Large intestine (tissue), 3 donors: ENCODE results near the gene ELMO1. TPM values are rescaled to one million over a fixed set of nuclear protein-coding genes. Genes with fewer than 3 reads are reported as not detected.

Experiments used
- DNase-seq, 2 donors: peaks; one replicate each; pipeline versions ENCODE4 v3.0.0 to v3.0.0-alpha.2; 2013
- H3K27ac ChIP-seq: one replicate; pipeline ENCODE4 v1.5.1; 2013; ENCODE audit warnings: low read length
- H3K27me3 ChIP-seq: 2 replicates; pipeline ENCODE4 v1.6.1; 2013; ENCODE audit warnings: low read length; ENCODE audit not compliant: control insufficient read depth, insufficient read depth
- H3K36me3 ChIP-seq: 2 replicates; pipeline ENCODE4 v1.6.1; 2013; ENCODE audit warnings: low read length; ENCODE audit not compliant: control insufficient read depth, insufficient read depth
- H3K4me1 ChIP-seq: one replicate; pipeline ENCODE4 v1.6.1; 2013; ENCODE audit warnings: low read length; ENCODE audit not compliant: control insufficient read depth, insufficient read depth
- H3K4me3 ChIP-seq: one replicate; pipeline ENCODE4 v1.5.1; 2013; ENCODE audit warnings: low read length
- H3K9me3 ChIP-seq: one replicate; pipeline ENCODE4 v1.6.1; 2013; ENCODE audit warnings: mild to moderate bottlenecking, low read depth, low read length, moderate library complexity; ENCODE audit not compliant: control insufficient read depth
- WGBS: methylation state at CpG from one replicate; pipeline ENCODE4 v1.1.5; 2013; ENCODE audit warnings: low lambda C conversion rate; ENCODE audit not compliant: insufficient coverage; 5-methylcytosine and 5-hydroxymethylcytosine counted together
- polyA plus RNA-seq: library from polyadenylated mRNA; unstranded; fragments of 120-200 nt; gene quantifications from one replicate; pipeline ENCODE4 v1.2.1, GENCODE V29; 2013

ELMO1 gene
- polyA plus RNA-seq, 1 donor, result 9.5 TPM

GRCh38 chr7:37197108-37197507, 251.6 kb downstream of the ELMO1 start:
- no peak for DNase-seq
- no CpG with 5 or more reads among the region's 10 CpGs for WGBS
- Histone ChIP-seq H3K9me3 (no peaks in the 10 kb centered on the region), H3K27me3 (no peaks in the 10 kb centered on the region), H3K27ac (no peak overlapping the region), H3K36me3 (no peaks in the 10 kb centered on the region), H3K4me1 (peaks cover 3% of the 10 kb centered on the region), H3K4me3 (no peak overlapping the region)

- Histone ChIP-seq H3K9me3 (no peaks in the 10 kb centered on the region), H3K36me3 (no peaks in the 10 kb centered on the region), H3K27ac (no peak overlapping the region), H3K4me1 (peaks cover 3% of the 10 kb centered on the region), H3K4me3 (no peak overlapping the region), H3K27me3 (no peaks in the 10 kb centered on the region)
- WGBS, result no CpG with 5 or more reads among the region's 2 CpGs
- no peak for DNase-seq
Observed at GRCh38 chr7:37196676-37197075, 252.0 kb downstream of the ELMO1 start.

GRCh38 chr7:37195388-37195787, 253.3 kb downstream of the ELMO1 start:
- Histone ChIP-seq H3K4me3 (no peak overlapping the region), H3K36me3 (no peaks in the 10 kb centered on the region), H3K27me3 (no peaks in the 10 kb centered on the region), H3K9me3 (no peaks in the 10 kb centered on the region), H3K4me1 (no peaks in the 10 kb centered on the region), H3K27ac (no peak overlapping the region)
- no CpG with 5 or more reads among the region's 7 CpGs for WGBS
- no peak for DNase-seq

DNA sequence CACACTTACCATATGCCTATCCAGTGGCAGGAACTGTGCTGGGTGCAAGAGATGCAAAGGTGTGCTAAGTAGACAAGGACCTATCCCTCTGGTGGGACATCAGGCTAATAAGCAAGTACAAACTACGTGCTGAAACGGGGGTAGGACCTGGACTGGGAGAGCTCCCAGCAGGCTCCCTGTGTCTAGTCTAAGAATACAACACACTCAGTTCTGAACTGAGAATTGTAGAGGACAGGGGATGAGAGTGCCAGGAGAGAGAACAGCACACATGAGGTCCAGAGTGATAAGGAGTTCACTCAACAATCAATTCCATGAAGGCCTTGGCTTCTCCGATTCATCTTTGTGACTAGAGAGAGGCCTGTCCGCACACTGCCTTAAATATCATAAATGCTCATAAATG, 253.7 kb downstream of the ELMO1 start:
- H3K4me3 ChIP-seq, result no peak overlapping the region
- no peaks in the 10 kb centered on the region for H3K4me1 ChIP-seq
- no peaks in the 10 kb centered on the region for H3K36me3 ChIP-seq
- WGBS, result 100% methylated on average over 2 of the region's 4 CpGs
- no peak for DNase-seq
- no peaks in the 10 kb centered on the region for H3K27me3 ChIP-seq
- no peaks in the 10 kb centered on the region for H3K9me3 ChIP-seq
- H3K27ac ChIP-seq, result no peak overlapping the region

DNA sequence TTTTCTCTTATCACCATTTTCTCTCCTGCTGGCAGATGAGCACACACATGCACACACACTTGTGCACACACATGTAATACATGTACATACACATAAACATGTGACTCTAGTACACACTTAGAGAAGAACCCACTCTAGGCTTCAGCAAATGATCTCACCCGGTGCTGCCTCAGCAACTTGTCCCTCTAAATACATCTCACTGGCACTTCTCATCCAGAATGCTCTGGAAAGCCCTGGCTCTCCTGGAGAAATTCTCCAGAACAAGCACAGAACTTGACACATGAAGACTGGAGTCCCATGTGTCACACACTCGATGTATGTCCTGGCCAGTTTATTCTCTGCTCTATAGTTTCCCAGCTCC, 254.9 kb downstream of the ELMO1 start:
- Histone ChIP-seq H3K4me1 (no peaks in the 10 kb centered on the region), H3K36me3 (no peaks in the 10 kb centered on the region), H3K27me3 (no peaks in the 10 kb centered on the region), H3K27ac (no peak overlapping the region), H3K9me3 (no peaks in the 10 kb centered on the region), H3K4me3 (no peak overlapping the region)
- no peak for DNase-seq
- WGBS, result no CpG with 5 or more reads among the region's 2 CpGs

GRCh38 chr7:37193087-37193774, 255.4 kb downstream of the ELMO1 start:
- WGBS, result 56% methylated on average over 5 of the region's 16 CpGs
- Histone ChIP-seq H3K4me1 (no peaks in the 10 kb centered on the region), H3K4me3 (no peak overlapping the region), H3K27ac (no peak overlapping the region), H3K27me3 (no peaks in the 10 kb centered on the region), H3K36me3 (no peaks in the 10 kb centered on the region), H3K9me3 (no peaks in the 10 kb centered on the region)
- DNase-seq, result no peak

GRCh38 chr7:37191797-37192196, 256.9 kb downstream of the ELMO1 start:
- no peaks in the 10 kb centered on the region for H3K4me1 ChIP-seq
- H3K9me3 ChIP-seq, result no peaks in the 10 kb centered on the region
- no peak overlapping the region for H3K4me3 ChIP-seq
- WGBS, result no CpG with 5 or more reads among the region's 6 CpGs
- DNase-seq, result peak in 1 of 2 donors; percentile 40
- H3K27me3 ChIP-seq, result no peaks in the 10 kb centered on the region
- no peaks in the 10 kb centered on the region for H3K36me3 ChIP-seq
- no peak overlapping the region for H3K27ac ChIP-seq

- no peak overlapping the region for H3K4me3 ChIP-seq
- no peak overlapping the region for H3K27ac ChIP-seq
- H3K36me3 ChIP-seq, result no peaks in the 10 kb centered on the region
- WGBS, result no CpG with 5 or more reads among the region's 2 CpGs
- no peaks in the 10 kb centered on the region for H3K27me3 ChIP-seq
- H3K4me1 ChIP-seq, result no peaks in the 10 kb centered on the region
- no peaks in the 10 kb centered on the region for H3K9me3 ChIP-seq
- DNase-seq, result no peak
Observed at GRCh38 chr7:37187179-37187578, 261.5 kb downstream of the ELMO1 start.

DNA sequence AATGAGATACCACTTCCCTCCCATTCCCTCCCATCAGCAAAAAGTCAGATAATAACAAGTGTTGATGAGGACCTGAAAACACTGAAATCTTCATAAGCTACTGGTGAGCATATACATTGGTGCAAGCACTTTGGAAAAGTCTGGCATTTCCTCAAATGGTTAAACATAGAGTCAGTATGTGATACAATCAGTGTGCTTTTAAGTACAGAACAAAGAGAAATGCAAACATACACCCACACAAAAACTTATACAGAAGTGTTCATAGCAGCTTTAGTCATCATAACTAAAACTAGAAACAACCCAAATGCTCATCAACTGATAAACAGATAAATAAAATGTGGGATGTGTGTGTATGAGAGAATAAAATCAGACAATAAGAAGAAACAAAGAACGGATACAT, 261.9 kb downstream of the ELMO1 start:
- DNase-seq, result no peak
- Histone ChIP-seq H3K9me3 (no peaks in the 10 kb centered on the region), H3K27ac (no peak overlapping the region), H3K4me1 (peaks cover 2% of the 10 kb centered on the region), H3K4me3 (no peak overlapping the region), H3K36me3 (no peaks in the 10 kb centered on the region), H3K27me3 (no peaks in the 10 kb centered on the region)
- 100% methylated on average over 1 of the region's 1 CpG for WGBS

- H3K27me3 ChIP-seq, result no peaks in the 10 kb centered on the region
- H3K4me1 ChIP-seq, result peaks cover 2% of the 10 kb centered on the region
- no peak overlapping the region for H3K27ac ChIP-seq
- no peak overlapping the region for H3K4me3 ChIP-seq
- peak in 1 of 2 donors; percentile 24 for DNase-seq
- H3K9me3 ChIP-seq, result no peaks in the 10 kb centered on the region
- no peaks in the 10 kb centered on the region for H3K36me3 ChIP-seq
Observed at GRCh38 chr7:37181550-37181932, 267.1 kb downstream of the ELMO1 start.

DNA sequence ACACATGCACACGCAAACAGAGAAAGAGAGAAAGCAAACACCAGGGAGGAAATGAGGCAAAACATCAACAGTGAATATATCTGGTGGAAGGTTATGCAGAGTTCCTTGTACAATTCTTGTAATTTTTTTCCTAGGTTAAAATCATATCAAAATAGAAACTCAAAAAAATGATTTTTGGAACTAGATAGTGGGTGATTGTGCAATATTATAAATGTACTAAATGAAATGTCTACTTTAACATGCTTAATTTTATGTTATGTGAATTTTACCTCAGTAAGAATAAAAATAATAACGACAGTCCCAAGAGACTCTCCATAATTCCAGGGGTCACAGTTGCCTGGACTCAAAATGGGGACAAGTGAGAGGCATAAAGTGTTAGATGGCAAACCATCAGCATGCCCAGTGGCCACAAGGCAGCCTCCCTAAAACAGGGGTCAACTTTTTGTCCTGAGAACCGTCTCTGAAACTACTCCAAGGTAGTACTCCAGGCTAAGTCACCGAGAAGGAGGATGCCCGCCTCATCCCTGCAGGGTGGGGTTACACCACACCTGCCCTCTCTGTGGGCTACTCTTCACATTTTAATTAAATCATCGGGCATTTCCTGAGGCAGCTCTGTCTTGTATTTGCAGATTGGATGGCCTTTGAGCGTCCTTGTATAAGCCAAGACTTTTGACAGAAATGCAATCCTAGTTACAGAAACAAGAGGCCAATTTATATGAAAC, 267.7 kb downstream of the ELMO1 start:
- DNase-seq, result no peak
- Histone ChIP-seq H3K36me3 (no peaks in the 10 kb centered on the region), H3K27ac (no peak overlapping the region), H3K9me3 (no peaks in the 10 kb centered on the region), H3K4me3 (no peak overlapping the region), H3K27me3 (no peaks in the 10 kb centered on the region), H3K4me1 (peaks cover 2% of the 10 kb centered on the region)
- no CpG with 5 or more reads among the region's 7 CpGs for WGBS
